HepG2 (cell line): ENCODE data around the gene FAM117B. TPM values are rescaled to one million over a fixed set of nuclear protein-coding genes. Genes with fewer than 3 reads are reported as not detected.

Experiments used
- ATAC-seq: fragments of 200-7000 bp; cut with Tn5 transposase; 3 replicates; pipeline ENCODE4 v1.9.1; 2020; ENCODE audit warnings: mild to moderate bottlenecking, moderate library complexity
- BruUV-seq: library from RNA; stranded (reverse); fragments of 400-500 nt; replicated peaks from 2 replicates; lab custom pipeline; 2021; lab: Mats Ljungman, UMichigan
- CTCF ChIA-PET: fragments of 300-600 bp; formaldehyde crosslinking; extraction: SDS; loops from one replicate; lab custom pipeline; 2021; ENCODE audit warnings: low total read pairs, inconsistent platforms, low intra/inter-chr PET ratio; lab: Yijun Ruan, JAX
- POLR2A ChIA-PET: fragments of 350-600 bp; sonication (Branson Sonifier 250); formaldehyde crosslinking; loops from one replicate; lab custom pipeline; 2020; ENCODE audit warnings: antibody characterized with exemption, inconsistent platforms; lab: Yijun Ruan, JAX
- DNase-seq: peaks from one replicate; pipeline ENCODE4 v3.0.0-alpha.2; 2015; ENCODE audit warnings: low spot score
- FAIRE-seq: peaks from 3 replicates; lab custom pipeline; 2011; peaks lifted over from hg19 to GRCh38; lab: Jason Lieb, UNC
- H2AFZ ChIP-seq: one replicate; pipeline ENCODE4 v1.6.1; 2011; ENCODE audit warnings: low read length, inconsistent platforms
- H3K27ac ChIP-seq: fragments of 300-600 bp; 3 replicates; pipeline ENCODE4 v1.8.0; 2011; ENCODE audit warnings: mixed run types, mild to moderate bottlenecking, mixed read lengths, low read length, inconsistent platforms; ENCODE audit not compliant: insufficient read depth; ENCODE audit errors: extremely low read length
- H3K27me3 ChIP-seq, 2 experiments: fragments of 200-600 bp in 1 of 2; 2 replicates in 1 of 2; 3 replicates in 1 of 2; pipeline versions ENCODE4 v1.6.0 to v1.8.0; 2011; ENCODE audit warnings: low read length in 2 of 2, mild to moderate bottlenecking in 2 of 2, moderate library complexity in 2 of 2, inconsistent platforms in 1 of 2; ENCODE audit not compliant: insufficient read depth in 2 of 2, control insufficient read depth in 1 of 2
- H3K36me3 ChIP-seq, 2 experiments: fragments of 200-600 bp in 1 of 2; replicated peaks in 1 of 2; 2 replicates in 1 of 2; 3 replicates in 1 of 2; pipeline versions ENCODE4 v1.5.1 to v1.8.0; 2011; ENCODE audit warnings: low read length in 2 of 2, inconsistent platforms in 1 of 2; ENCODE audit not compliant: insufficient read depth in 2 of 2, control insufficient read depth in 1 of 2
- H3K4me1 ChIP-seq: 2 replicates; pipeline ENCODE4 v1.5.1; 2012; ENCODE audit warnings: low read length, inconsistent platforms; ENCODE audit not compliant: insufficient read depth
- H3K4me2 ChIP-seq: 2 replicates; pipeline ENCODE4 v1.6.0; 2011; ENCODE audit warnings: low read depth, low read length, inconsistent platforms
- H3K4me3 ChIP-seq, 3 experiments: fragments of 200-600 bp in 1 of 3; sonication (generic), shearing (Covaris generic) in 1 of 3; replicated peaks in 1 of 3; 2 replicates each; pipeline ENCODE4 v1.5.1; 2011 to 2016; ENCODE audit warnings: low read length in 3 of 3, inconsistent platforms in 2 of 3, low read depth in 2 of 3, mild to moderate bottlenecking in 2 of 3, control low read depth in 1 of 3, mixed read lengths in 1 of 3; ENCODE audit not compliant: insufficient read depth in 1 of 3
- H3K79me2 ChIP-seq: one replicate; pipeline ENCODE4 v1.6.1; 2011; ENCODE audit warnings: low read length, inconsistent platforms; ENCODE audit not compliant: insufficient read depth
- H3K9ac ChIP-seq: 2 replicates; pipeline ENCODE4 v1.6.0; 2011; ENCODE audit warnings: mild to moderate bottlenecking, low read depth, low read length, inconsistent platforms; ENCODE audit not compliant: insufficient read depth
- H3K9me3 ChIP-seq: 2 replicates; pipeline ENCODE4 v1.5.1; 2012; ENCODE audit warnings: mild to moderate bottlenecking, low read length
- H4K20me1 ChIP-seq: 2 replicates; pipeline ENCODE4 v1.6.0; 2011; ENCODE audit warnings: inconsistent platforms, mild to moderate bottlenecking, low read length, moderate library complexity; ENCODE audit not compliant: insufficient read depth
- ADNP ChIP-seq: sonication (generic); formaldehyde crosslinking; IDR thresholded peaks from 2 replicates; pipeline ENCODE4 v1.4.0; 2020; ENCODE audit warnings: missing genetic modification reagents
- AKNA ChIP-seq: sonication (generic); formaldehyde crosslinking; IDR thresholded peaks from 2 replicates; pipeline ENCODE4 v1.4.0; 2020; ENCODE audit warnings: missing genetic modification reagents, borderline replicate concordance
- CAMTA2 ChIP-seq: sonication (generic); formaldehyde crosslinking; IDR thresholded peaks from 2 replicates; pipeline ENCODE4 v1.4.0; 2020; ENCODE audit warnings: mild to moderate bottlenecking, missing genetic modification reagents, borderline replicate concordance
- CENPX ChIP-seq: sonication (generic); formaldehyde crosslinking; IDR thresholded peaks from 2 replicates; pipeline ENCODE4 v1.9.0; 2021; ENCODE audit warnings: mild to moderate bottlenecking, missing genetic modification reagents, moderate library complexity
- DR1 ChIP-seq: sonication (generic); formaldehyde crosslinking; IDR thresholded peaks from 2 replicates; pipeline ENCODE4 v1.8.0; 2021; ENCODE audit warnings: mild to moderate bottlenecking, missing genetic modification reagents, inconsistent platforms
- HMGA1 ChIP-seq: sonication (generic); formaldehyde crosslinking; conservative IDR thresholded peaks from 2 replicates; pipeline ENCODE4 v1.4.0; 2020; ENCODE audit warnings: missing genetic modification reagents
- RFXANK ChIP-seq: IDR thresholded peaks from 2 replicates; pipeline ENCODE4 v1.6.1; 2016
- RNF2 ChIP-seq: fragments of 450-650 bp; conservative IDR thresholded peaks from 2 replicates; pipeline ENCODE4 v1.6.1; 2016; ENCODE audit warnings: low read depth
- RORA ChIP-seq: sonication (generic); formaldehyde crosslinking; IDR thresholded peaks from 2 replicates; pipeline ENCODE4 v1.5.0; 2020; ENCODE audit warnings: mild to moderate bottlenecking, missing genetic modification reagents, moderate library complexity
- ZKSCAN5 ChIP-seq: sonication (generic); formaldehyde crosslinking; IDR thresholded peaks from 2 replicates; pipeline ENCODE4 v1.5.1; 2020; ENCODE audit warnings: mild to moderate bottlenecking, missing genetic modification reagents
- ZNF121 ChIP-seq: sonication (generic); formaldehyde crosslinking; IDR thresholded peaks from 2 replicates; pipeline ENCODE4 v1.5.0; 2020; ENCODE audit warnings: mild to moderate bottlenecking, missing genetic modification reagents
- ZNF274 ChIP-seq: sonication (generic); formaldehyde crosslinking; IDR thresholded peaks from 2 replicates; pipeline ENCODE4 v1.5.1; 2020; ENCODE audit warnings: mild to moderate bottlenecking, missing genetic modification reagents
- ZNF407 ChIP-seq: sonication (generic); formaldehyde crosslinking; IDR thresholded peaks from one replicate; pipeline ENCODE4 v1.5.1; 2020; ENCODE audit warnings: mild to moderate bottlenecking, missing genetic modification reagents; ENCODE audit errors: not compliant biosample characterization
- ZNF570 ChIP-seq: sonication (generic); formaldehyde crosslinking; IDR thresholded peaks from 2 replicates; pipeline ENCODE4 v1.4.0; 2020; ENCODE audit warnings: mild to moderate bottlenecking, missing genetic modification reagents, borderline replicate concordance
- WGBS: methylation state at CpG from one replicate; pipeline ENCODE4 v1.1.6; 2017; ENCODE audit warnings: low lambda C conversion rate; 5-methylcytosine and 5-hydroxymethylcytosine counted together
- in situ Hi-C: cut with HindIII; loops from 2 replicates; pipeline ENCODE4 v1.10.0; 2017; ENCODE audit warnings: low pct_unique_long_range_greater_than_20kb; ENCODE audit not compliant: extremely low pct_ligation_motif_present
- intact Hi-C: fragments of 100-400 bp; cut with micrococcal nuclease; formaldehyde crosslinking; loops from one replicate; pipeline ENCODE4 v1.10.0; 2022; ENCODE audit not compliant: unreplicated experiment
- polyA plus RNA-seq, 8 experiments: library from polyadenylated mRNA; depleted of rRNA in 3 of 8; stranded (reverse) in 7 of 8; unstranded in 1 of 8; fragments of >200 nt; fragmentation: Illumina TruSeq in 4 of 8; extraction: Trizol in 4 of 8; gene quantifications; 2 replicates each; pipeline versions ENCODE4 v1.2.1 to v1.2.3, GENCODE V29; 2011 to 2016; ENCODE audit warnings: low read depth in 4 of 8, missing spikeins in 1 of 8, mixed read lengths in 1 of 8; ENCODE audit not compliant: insufficient read depth in 1 of 8
- total RNA-seq, 5 experiments: library from RNA; depleted of rRNA; stranded (reverse); fragments of >200 nt; fragmentation: Illumina TruSeq; extraction: Trizol; gene quantifications; 2 replicates each; pipeline ENCODE4 v1.2.3, GENCODE V29; 2016; ENCODE audit warnings: low read depth in 1 of 5

Gene FAM117B
- total and polyA plus RNA-seq, 2 of the 13 experiments (the other 11 are each of a cell fraction or from before 2014, with no cell fraction given): 5.8 to 11.0 TPM

GRCh38 chr2:202736826-202737225 lies 102.1 kb downstream of the FAM117B start:
- no peaks in the 10 kb centered on the region for H3K27me3 ChIP-seq
- H3K79me2 ChIP-seq: no peaks in the 10 kb centered on the region
- no peaks in the 10 kb centered on the region for H3K4me1 ChIP-seq
- H3K27ac ChIP-seq: no peak overlapping the region
- TF ChIP-seq CAMTA2 (CRISPR knock-in tag) (no peak), ZNF274 (CRISPR knock-in tag) (no peak), ZNF407 (CRISPR knock-in tag) (no peak), ZNF570 (CRISPR knock-in tag) (no peak), AKNA (no peak), RFXANK (CRISPR knock-in tag) (no peak), ZNF121 (CRISPR knock-in tag) (no peak), CENPX (CRISPR knock-in tag) (no peak), ADNP (no peak), ZKSCAN5 (CRISPR knock-in tag) (no peak), RNF2 (no peak), RORA (CRISPR knock-in tag) (no peak), HMGA1 (CRISPR knock-in tag) (no peak), DR1 (CRISPR knock-in tag) (no peak)
- DNase-seq (no peak), ATAC-seq (no peak), FAIRE-seq (no peak)
- no peak overlapping the region for H3K9ac ChIP-seq
- H2AFZ ChIP-seq: no peak overlapping the region
- 98% methylated on average over 1 of the region's 1 CpG for WGBS
- H3K9me3 ChIP-seq: peaks cover 4% of the 10 kb centered on the region; the same call in 1 of the 2 replicates
- no TSS peak for BruUV-seq
- CTCF ChIA-PET: no interaction called here
- no peak overlapping the region for H3K4me2 ChIP-seq
- in situ Hi-C loops: no loop called here
- intact Hi-C loops: no loop called here
- no peak overlapping the region for H3K4me3 ChIP-seq
- POLR2A ChIA-PET: no interaction called here
- peaks cover 1 to 16% of the 10 kb centered on the region in 2 experiments; a peak in 3 of 5 replicates for H3K36me3 ChIP-seq
- H4K20me1 ChIP-seq: no peaks in the 10 kb centered on the region
